ENCODE measurements around the gene SAMD4B. TPM values are rescaled to one million over a fixed set of nuclear protein-coding genes. Genes with fewer than 3 reads are reported as not detected.
A peak's percentile ranks its signal among the peaks of the same experiment; 100 is the strongest.

Gene SAMD4B
- total and polyA plus RNA-seq, 2 of the 8 experiments (the other 6 are each of a cell fraction or from before 2014, with no cell fraction given), result 137 to 158 TPM

DNA sequence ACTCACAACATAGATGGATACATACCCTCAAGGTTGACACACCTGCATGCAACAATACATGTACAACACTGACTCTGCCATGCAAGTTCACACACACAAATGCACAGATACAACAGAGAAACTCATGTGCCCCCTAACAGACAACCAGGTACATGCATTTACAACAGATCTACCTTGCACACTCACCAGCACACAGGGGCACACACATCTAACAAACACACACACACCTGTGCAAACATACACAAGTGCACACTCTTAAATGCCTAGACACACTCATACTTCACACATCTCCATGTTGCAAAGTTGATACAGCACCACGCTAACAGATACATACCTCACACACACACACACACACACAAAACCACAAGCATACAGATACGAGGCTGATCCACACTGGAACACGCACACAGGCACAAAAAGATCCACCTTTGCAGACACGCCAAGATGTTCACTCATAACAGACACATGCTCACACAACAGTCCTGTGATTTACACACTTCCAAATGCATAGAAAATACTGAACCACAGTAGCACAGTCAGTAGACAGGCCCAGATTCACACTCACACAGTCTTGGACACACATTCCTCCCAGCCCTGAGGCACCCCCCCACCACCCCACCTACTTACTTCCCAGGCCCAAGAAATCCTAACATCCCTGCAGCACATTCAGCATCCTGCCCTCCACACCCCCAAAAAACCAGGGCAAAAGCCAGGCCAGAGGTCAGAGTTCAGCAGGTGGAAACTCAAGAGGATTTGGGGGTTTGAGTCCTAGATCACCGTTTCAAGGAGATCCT is 22.9 kb upstream of the SAMD4B start:
- Histone ChIP-seq H3K36me3 (ENCODE audit: control insufficient read depth in 2 of 4, insufficient read depth in 4 of 4, low read length in 3 of 4) (peaks cover 0 to 8% (median 1%) of the 10 kb centered on the region in 4 experiments; a peak in 2 of 8 replicates), H3K23me2 (ENCODE audit: low read depth, low read length) (peaks cover 7% of the 10 kb centered on the region; the same call in 1 of the 2 replicates), H2BK5ac (ENCODE audit: low read depth, low read length) (no peak overlapping the region), H3K4ac (replicated peaks; ENCODE audit: insufficient read length, low read depth, low read length) (peak overlapping the region; percentile 83), H3K27ac (ENCODE audit: low read depth, low read length) (no peak overlapping the region), H3K56ac (replicated peaks; ENCODE audit: insufficient read length, low read depth, low read length) (no peak overlapping the region), H3K18ac (ENCODE audit: extremely low read depth, low read length) (no peak overlapping the region), H4K91ac (replicated peaks; ENCODE audit: insufficient read length, low read length) (peak overlapping the region; percentile 6), H4K8ac (ENCODE audit: extremely low read depth, insufficient read depth, low read length) (no peak overlapping the region), H2AFZ (ENCODE audit: low read length) (no peak overlapping the region), H2BK15ac (ENCODE audit: low read length) (peak overlapping the region; percentile 74; the same call in 1 of the 2 replicates), H2BK12ac (ENCODE audit: low read depth, low read length) (no peak overlapping the region), H4K5ac (ENCODE audit: insufficient read length, low read depth, low read length) (no peak overlapping the region), H3K23ac (ENCODE audit: insufficient read length) (peak overlapping the region; percentile 77), H3K4me3 (ENCODE audit: extremely low read depth in 1 of 4, insufficient read depth in 2 of 4, low read depth in 3 of 4, low read length in 4 of 4) (peak overlapping the region; percentile 63 to 88 (median 69); a peak in 6 of 8 replicates), H3K4me2 (ENCODE audit: insufficient read depth in 1 of 2, low read depth in 2 of 2, low read length in 2 of 2) (peak overlapping the region; percentile 81 to 99), H3K79me1 (ENCODE audit: low read depth, low read length) (no peaks in the 10 kb centered on the region), H3K27me3 (replicated peaks in 1 of 4; ENCODE audit: control insufficient read depth in 3 of 4, extremely low read depth in 1 of 4, insufficient read depth in 3 of 4, low read length in 3 of 4) (peaks cover 0 to 14% (median 12%) of the 10 kb centered on the region in 4 experiments; a peak in 4 of 7 replicates), H3K14ac (ENCODE audit: insufficient read length) (no peak overlapping the region), H2BK120ac (replicated peaks; ENCODE audit: low read depth, low read length) (no peak overlapping the region), H3K4me1 (replicated peaks in 1 of 4; ENCODE audit: control insufficient read depth in 3 of 4, insufficient read depth in 4 of 4, low read length in 3 of 4) (peaks cover 2 to 8% (median 3%) of the 10 kb centered on the region in 4 experiments; a peak in 5 of 7 replicates), H4K20me1 (replicated peaks in 1 of 2; ENCODE audit: control insufficient read depth in 1 of 2, insufficient read depth in 2 of 2, low read length in 2 of 2) (peaks cover 0 to 7% of the 10 kb centered on the region in 2 experiments), H2BK20ac (ENCODE audit: low read length) (no peak overlapping the region), H2AK5ac (ENCODE audit: low read depth, low read length) (peak overlapping the region; percentile 15; the same call in 1 of the 2 replicates), H3K79me2 (ENCODE audit: control insufficient read depth in 1 of 2, insufficient read depth in 2 of 2, low read length in 2 of 2) (no peaks in the 10 kb centered on the region), H3K9ac (replicated peaks in 1 of 4; ENCODE audit: extremely low read depth in 1 of 4, low read depth in 3 of 4, low read length in 3 of 4) (no peak overlapping the region; a peak in 1 of 7 replicates), H3K9me3 (ENCODE audit: insufficient read depth in 2 of 2, low read depth in 1 of 2, low read length in 1 of 2) (no peaks in the 10 kb centered on the region)
- POLR2A ChIA-PET (ENCODE audit: partially characterized antibody), result no interaction called here
- CTCF ChIA-PET (ENCODE audit: partially characterized antibody), result no interaction called here
- WGBS, 2 experiments (ENCODE audit: extremely low coverage in 1 of 2, insufficient coverage in 1 of 2, insufficient read length in 1 of 2, insufficient replicate concordance in 2 of 2, low coverage in 1 of 2, low lambda C conversion rate in 2 of 2, missing lambda C conversion rate in 1 of 2), result 85% methylated on average over 5 of the region's 5 CpGs; no CpG with 5 or more reads in 1 of the 2 experiments
- DNase-seq (ENCODE audit: low read depth in 1 of 2, low spot score in 2 of 2) (no peak), FAIRE-seq (peak; percentile 66)

Data from H1 (cell line).